Measurements from ENCODE around the gene MDK. TPM values are rescaled to one million over a fixed set of nuclear protein-coding genes. Genes with fewer than 3 reads are reported as not detected.

Gene MDK
- total and polyA plus RNA-seq, 10 donors = 16.2 to 52.8 (median 27.4) TPM

GRCh38 chr11:46375392-46376101 is 5.9 kb upstream of the MDK start:
- Histone ChIP-seq H3K27me3 (replicated peaks in 1 of 7) (no peaks in the 10 kb centered on the region), H3K36me3 (peaks cover 4 to 85% (median 73%) of the 10 kb centered on the region in 6 donors), H3K4me3 (no peak overlapping the region), H3K27ac (no peak overlapping the region), H3K9me3 (no peaks in the 10 kb centered on the region), H3K4me1 (peaks cover 0 to 23% (median 17%) of the 10 kb centered on the region in 6 donors)
- intact Hi-C loops (cut with DNase I; ENCODE audit: low total_unique reads) = no loop called here
- no peak for DNase-seq
- TF ChIP-seq CTCF (IDR thresholded peaks at IDR 0.05 in 8 of 11, conservative IDR thresholded peaks at IDR 0.05 in 3 of 11) (no peak), POLR2AphosphoS5 (IDR thresholded peaks at IDR 0.05) (peak in 1 of 3 donors; percentile 23), POLR2A (IDR thresholded peaks at IDR 0.05) (no peak)
- WGBS, 5 donors = 89 to 100% (median 95%) methylated on average over 5 to 38 of the region's 38 CpGs

- WGBS, 5 donors = 91 to 96% (median 94%) methylated on average over 18 to 19 of the region's 19 CpGs
- H3K4me1 ChIP-seq = peaks cover 0 to 32% (median 21%) of the 10 kb centered on the region in 6 donors
- H3K27ac ChIP-seq = no peak overlapping the region
- H3K36me3 ChIP-seq = peaks cover 4 to 76% (median 64%) of the 10 kb centered on the region in 6 donors
- TF ChIP-seq POLR2AphosphoS5 (IDR thresholded peaks at IDR 0.05) (no peak), POLR2A (IDR thresholded peaks at IDR 0.05) (no peak), CTCF (IDR thresholded peaks at IDR 0.05 in 8 of 11, conservative IDR thresholded peaks at IDR 0.05 in 3 of 11) (no peak)
- intact Hi-C loops (cut with DNase I; ENCODE audit: low total_unique reads) = no loop called here
- no peaks in the 10 kb centered on the region for H3K9me3 ChIP-seq
- peaks cover 0 to 8% (median 0%) of the 10 kb centered on the region in 7 donors for H3K27me3 ChIP-seq (replicated peaks in 1 of 7)
- peak; percentile 70 for DNase-seq
- no peak overlapping the region for H3K4me3 ChIP-seq
Observed at GRCh38 chr11:46376258-46377050, 5.0 kb upstream of the MDK start.

GRCh38 chr11:46377290-46377689 is 4.2 kb upstream of the MDK start:
- Histone ChIP-seq H3K4me1 (peaks cover 5 to 40% (median 28%) of the 10 kb centered on the region in 6 donors), H3K27ac (no peak overlapping the region), H3K27me3 (replicated peaks in 1 of 7) (peaks cover 0 to 16% (median 6%) of the 10 kb centered on the region in 7 donors), H3K9me3 (no peaks in the 10 kb centered on the region), H3K36me3 (peaks cover 4 to 68% (median 55%) of the 10 kb centered on the region in 6 donors), H3K4me3 (no peak overlapping the region)
- no peak for TF ChIP-seq POLR2AphosphoS5 (IDR thresholded peaks at IDR 0.05)
- intact Hi-C loops (cut with DNase I; ENCODE audit: low total_unique reads) = no loop called here
- no peak for DNase-seq
- WGBS, 5 donors = 91 to 99% (median 94%) methylated on average over 11 of the region's 11 CpGs

- Histone ChIP-seq H3K9me3 (no peaks in the 10 kb centered on the region), H3K4me1 (peaks cover 7 to 45% (median 33%) of the 10 kb centered on the region in 6 donors), H3K4me3 (no peak overlapping the region), H3K27ac (no peak overlapping the region), H3K36me3 (peaks cover 4 to 63% (median 50%) of the 10 kb centered on the region in 6 donors), H3K27me3 (replicated peaks in 1 of 7) (peaks cover 0 to 22% (median 12%) of the 10 kb centered on the region in 7 donors)
- intact Hi-C loops (cut with DNase I; ENCODE audit: low total_unique reads) = no loop called here
- no peak for DNase-seq
- TF ChIP-seq CTCF (IDR thresholded peaks at IDR 0.05 in 8 of 11, conservative IDR thresholded peaks at IDR 0.05 in 3 of 11) (no peak), POLR2AphosphoS5 (IDR thresholded peaks at IDR 0.05) (no peak), POLR2A (IDR thresholded peaks at IDR 0.05) (no peak)
- 82 to 95% (median 90%) methylated on average over 2 to 5 of the region's 5 CpGs for WGBS, 5 donors
Observed at GRCh38 chr11:46377831-46378230, 3.6 kb upstream of the MDK start.
